Measurements from ENCODE around the gene BMPR2.

- TF ChIP-seq, protein P1, sequence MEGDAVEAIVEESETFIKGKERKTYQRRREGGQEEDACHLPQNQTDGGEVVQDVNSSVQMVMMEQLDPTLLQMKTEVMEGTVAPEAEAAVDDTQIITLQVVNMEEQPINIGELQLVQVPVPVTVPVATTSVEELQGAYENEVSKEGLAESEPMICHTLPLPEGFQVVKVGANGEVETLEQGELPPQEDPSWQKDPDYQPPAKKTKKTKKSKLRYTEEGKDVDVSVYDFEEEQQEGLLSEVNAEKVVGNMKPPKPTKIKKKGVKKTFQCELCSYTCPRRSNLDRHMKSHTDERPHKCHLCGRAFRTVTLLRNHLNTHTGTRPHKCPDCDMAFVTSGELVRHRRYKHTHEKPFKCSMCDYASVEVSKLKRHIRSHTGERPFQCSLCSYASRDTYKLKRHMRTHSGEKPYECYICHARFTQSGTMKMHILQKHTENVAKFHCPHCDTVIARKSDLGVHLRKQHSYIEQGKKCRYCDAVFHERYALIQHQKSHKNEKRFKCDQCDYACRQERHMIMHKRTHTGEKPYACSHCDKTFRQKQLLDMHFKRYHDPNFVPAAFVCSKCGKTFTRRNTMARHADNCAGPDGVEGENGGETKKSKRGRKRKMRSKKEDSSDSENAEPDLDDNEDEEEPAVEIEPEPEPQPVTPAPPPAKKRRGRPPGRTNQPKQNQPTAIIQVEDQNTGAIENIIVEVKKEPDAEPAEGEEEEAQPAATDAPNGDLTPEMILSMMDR (conservative IDR thresholded peaks at IDR 0.05; ENCODE audit: low read length), result no peak
- no peak for TF ChIP-seq EZH2phosphoT487 (IDR thresholded peaks at IDR 0.05; ENCODE audit: borderline replicate concordance)
Observed at GRCh38 chr2:202353430-202353829, 22.7 kb upstream of the BMPR2 start.

Measured in Loucy (cell line).